ENCODE measurements around the gene ACAN.

DNA sequence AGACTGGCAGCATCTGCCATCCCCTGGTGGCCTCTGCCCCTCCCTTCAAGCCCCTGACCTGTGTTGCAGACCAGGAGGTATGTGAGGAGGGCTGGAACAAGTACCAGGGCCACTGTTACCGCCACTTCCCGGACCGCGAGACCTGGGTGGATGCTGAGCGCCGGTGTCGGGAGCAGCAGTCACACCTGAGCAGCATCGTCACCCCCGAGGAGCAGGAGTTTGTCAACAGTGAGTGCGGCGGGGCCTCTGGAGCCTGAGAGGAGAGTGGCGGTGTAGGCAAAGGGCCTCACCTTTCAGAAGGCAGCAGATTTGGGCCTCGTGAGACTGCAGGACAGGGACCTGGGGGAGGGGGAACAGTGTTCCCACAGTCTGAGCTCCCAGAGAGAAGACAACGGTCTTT, 68.1 kb downstream of the ACAN start:
- TF ChIP-seq CTCF (conservative IDR thresholded peaks at IDR 0.05; ENCODE audit: low read depth, low read length) (no peak), EZH2 (IDR thresholded peaks at IDR 0.05; ENCODE audit: borderline replicate concordance, low read depth, low read length, poor library complexity, severe bottlenecking) (no peak)
